Uterus (tissue), 2 donors: ENCODE measurements around the gene TNS4.

ENCODE experiments used
- CTCF ChIP-seq, 4 experiments: fragments of 200-600 bp in 2 of 4; fragments of 450-650 bp in 2 of 4; sonication (generic) in 2 of 4; IDR thresholded peaks; one replicate each; pipeline ENCODE4 v1.5.1; 2016 to 2019; ENCODE audit warnings: antibody characterized with exemption in 4 of 4, mild to moderate bottlenecking in 2 of 4, moderate library complexity in 1 of 4
- POLR2A ChIP-seq, 2 donors: fragments of 450-650 bp; IDR thresholded peaks; one replicate each; pipeline ENCODE4 v1.6.1; 2016; ENCODE audit warnings: antibody characterized with exemption in 2 of 2, mild to moderate bottlenecking in 1 of 2, moderate library complexity in 1 of 2

DNA sequence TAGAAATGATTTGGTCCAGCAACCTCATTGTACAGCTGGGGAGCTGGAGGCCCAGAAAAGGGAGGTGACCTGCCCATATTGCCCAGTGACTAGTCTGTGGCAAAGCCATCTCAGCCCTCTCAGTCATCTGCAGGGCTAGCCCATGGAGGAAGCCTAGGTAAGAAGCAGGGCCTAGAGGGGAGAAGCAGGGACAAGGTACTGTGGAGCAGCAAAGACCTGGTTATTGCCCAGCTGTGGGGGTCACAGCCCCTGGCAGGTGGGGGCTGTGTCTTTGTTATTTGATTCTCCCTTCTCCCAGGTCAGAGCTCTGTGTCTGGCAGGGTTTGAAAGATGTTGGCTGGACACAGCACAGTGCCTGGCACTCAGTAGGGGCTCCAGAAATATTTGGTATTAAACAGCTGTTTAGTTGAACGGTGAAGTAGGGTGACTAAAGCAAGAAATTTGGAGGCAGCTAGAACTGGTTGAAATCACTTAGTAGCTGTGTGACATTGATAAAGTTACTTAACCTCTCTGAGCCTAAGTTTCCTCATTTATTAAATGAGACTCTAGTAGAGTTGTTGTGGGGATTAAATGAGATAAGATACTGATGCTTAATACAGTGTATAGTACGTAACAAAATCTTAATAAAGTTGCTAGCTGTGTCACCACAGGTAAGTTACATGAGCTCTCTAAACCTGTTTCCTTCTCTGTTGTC lies 46.5 kb upstream of the TNS4 start:
- no peak for TF ChIP-seq CTCF (IDR thresholded peaks at IDR 0.05)
- no peak for TF ChIP-seq POLR2A (IDR thresholded peaks at IDR 0.05)
